ENCODE results near the gene SNX8.

Gene SNX8

DNA sequence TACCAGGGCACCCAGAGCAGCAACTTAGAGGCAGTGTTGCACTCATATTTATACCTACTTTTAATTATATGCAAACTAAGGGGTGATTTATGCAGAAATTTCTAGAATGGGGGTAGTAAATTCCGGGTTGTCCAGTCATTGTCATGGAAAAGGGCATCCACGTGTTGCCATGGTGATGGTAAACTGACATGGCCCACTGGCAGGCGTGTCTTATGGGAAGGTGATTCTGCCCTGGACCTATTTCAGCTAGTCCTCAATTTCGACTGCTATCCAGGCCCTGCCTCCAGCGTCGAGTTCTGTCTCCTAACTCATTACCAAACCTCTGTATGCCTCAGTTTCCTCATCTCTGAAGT, 12.8 kb downstream of the SNX8 start:
- DNase-seq = no peak
- in situ Hi-C loops (cut with HindIII; ENCODE audit: low pct_ligation_motif_present, low pct_unique_long_range_greater_than_20kb, low sequenced_read_pairs) = no loop called here

DNA sequence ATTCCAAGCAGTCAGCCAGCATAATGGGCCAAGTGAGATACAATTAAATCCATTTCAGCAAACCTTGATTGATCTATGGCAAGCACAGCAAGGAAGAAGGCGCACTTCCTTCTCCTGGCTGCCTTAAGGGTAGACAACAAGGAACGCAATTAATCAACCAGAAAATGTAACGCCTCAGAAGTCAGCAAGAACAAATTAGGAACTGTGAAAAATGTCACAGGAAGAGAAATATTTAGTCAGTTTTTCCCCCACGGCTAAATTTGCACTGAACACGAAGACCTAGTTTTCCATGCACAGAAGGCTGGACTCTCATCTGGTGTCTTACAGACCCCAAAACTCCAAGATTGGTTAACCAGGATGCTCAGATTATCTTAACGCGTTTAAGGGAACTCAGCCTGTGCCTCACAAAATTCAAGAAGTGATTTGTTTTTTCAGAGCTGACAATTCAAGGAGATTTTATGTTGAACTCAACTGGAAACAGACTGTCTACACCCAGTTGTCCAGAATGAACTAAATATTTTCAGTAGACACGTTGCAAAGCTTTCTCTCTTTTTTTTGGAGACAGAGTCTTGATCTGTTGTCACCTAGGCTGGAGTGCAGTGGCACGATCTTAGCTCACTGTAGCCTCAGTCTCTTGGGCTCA, 14.2 kb downstream of the SNX8 start:
- in situ Hi-C loops (cut with HindIII; ENCODE audit: low pct_ligation_motif_present, low pct_unique_long_range_greater_than_20kb, low sequenced_read_pairs) = no loop called here
- DNase-seq = no peak

DNA sequence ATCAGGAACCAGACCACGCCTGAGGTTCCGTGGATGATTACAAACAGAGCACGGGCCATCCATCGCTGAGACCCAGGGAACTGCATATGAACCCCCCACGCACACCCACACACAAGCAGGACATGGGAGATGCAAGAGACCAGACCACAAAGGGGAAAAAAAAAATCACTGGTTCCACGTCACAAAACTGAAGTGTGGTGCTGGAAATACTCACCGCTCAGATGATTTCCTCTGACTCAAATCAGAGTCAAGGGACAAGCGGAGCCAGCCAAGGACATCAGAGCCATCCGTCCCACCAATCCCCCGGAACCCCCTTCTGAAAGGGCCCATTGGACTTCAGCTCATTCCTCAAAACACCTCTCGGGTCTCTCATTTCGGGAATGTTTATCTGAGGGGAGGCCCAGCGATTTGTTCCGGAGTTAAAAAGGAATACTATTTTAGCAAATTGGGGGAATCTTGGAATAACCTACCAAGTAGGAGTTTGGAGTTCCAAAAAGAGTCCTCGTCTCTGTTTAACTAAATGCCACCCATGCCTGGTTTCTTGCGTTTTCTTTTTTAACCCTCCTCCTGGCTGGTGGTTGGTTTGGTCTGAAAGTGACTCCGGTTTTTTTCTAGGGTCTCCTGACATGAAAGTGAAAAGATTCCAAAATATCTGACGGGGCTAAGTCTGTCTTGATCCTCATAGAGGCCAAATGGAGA, 15.0 kb downstream of the SNX8 start:
- no peak for DNase-seq
- in situ Hi-C loops (cut with HindIII; ENCODE audit: low pct_ligation_motif_present, low pct_unique_long_range_greater_than_20kb, low sequenced_read_pairs) = no loop called here

DNA sequence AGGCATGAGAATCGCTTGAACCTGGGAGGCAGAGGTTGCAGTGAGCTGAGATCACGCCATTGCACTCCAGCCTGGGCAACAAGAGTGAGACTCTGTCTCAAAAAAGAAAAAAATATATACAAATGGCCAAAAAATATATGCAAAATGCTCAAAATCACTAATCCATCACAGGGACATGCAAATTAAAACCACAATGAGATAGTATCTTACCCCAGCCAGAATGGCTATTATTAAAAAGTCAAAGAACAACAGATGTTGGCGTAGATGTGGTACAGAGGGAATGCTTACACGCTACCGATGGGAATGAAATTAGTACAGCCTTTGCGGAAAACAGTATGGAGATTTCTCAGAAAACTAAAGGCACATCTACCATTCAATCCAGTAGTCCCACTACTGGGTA, 17.4 kb downstream of the SNX8 start:
- in situ Hi-C loops (cut with HindIII; ENCODE audit: low pct_ligation_motif_present, low pct_unique_long_range_greater_than_20kb, low sequenced_read_pairs) = no loop called here
- DNase-seq = no peak

DNA sequence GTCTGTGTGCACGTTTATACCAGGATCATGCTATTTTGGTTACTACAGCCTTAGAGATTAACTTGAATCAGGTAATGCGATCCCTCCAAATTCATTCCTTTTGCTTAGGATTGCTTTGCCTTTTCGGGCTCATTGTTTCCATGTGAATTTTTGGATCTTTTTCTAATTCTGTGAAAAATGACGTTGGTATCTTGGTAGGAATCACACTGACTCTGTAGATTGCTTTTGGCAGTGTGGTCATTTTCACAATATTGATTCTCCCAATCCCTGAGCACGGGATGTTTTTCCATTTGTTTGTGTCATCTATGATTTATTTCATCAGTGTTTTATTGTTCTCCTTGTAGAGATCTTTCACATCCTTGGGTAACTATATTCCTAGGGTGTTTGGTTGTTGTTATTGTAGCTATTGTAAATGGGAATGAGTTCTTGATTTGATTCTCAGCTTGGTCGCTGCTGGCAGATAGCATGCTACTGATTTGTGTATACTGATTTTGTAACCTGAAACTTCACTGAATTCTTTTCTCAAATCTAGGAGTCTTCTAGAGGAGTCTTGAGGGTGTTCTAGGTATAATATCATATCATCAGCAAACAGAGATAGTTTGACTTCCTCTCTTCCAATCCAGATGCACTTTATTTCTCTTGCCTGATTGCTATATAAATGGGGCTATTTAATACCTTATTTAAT, 18.2 kb downstream of the SNX8 start:
- in situ Hi-C loops (cut with HindIII; ENCODE audit: low pct_ligation_motif_present, low pct_unique_long_range_greater_than_20kb, low sequenced_read_pairs) = no loop called here
- no peak for DNase-seq

DNA sequence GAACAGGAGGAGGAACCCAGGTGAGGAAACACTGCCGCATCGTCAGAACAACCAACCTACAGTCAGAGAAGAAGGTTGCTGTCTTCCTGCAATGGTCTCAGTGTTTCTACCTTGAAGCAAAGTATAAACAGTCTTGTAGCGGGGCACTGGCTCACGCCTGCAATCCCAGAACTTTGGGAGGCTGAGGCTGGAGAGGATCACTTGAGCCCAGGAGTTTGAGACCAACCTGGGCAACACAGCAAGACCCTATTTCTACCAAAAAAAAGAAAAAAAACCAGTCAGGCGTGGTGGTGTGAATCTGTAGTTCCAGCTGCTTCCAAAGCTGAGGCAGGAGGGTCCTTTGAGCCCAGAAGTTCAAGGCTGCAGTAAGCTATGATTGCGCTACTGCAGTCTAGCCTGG, 23.4 kb downstream of the SNX8 start:
- in situ Hi-C loops (cut with HindIII; ENCODE audit: low pct_ligation_motif_present, low pct_unique_long_range_greater_than_20kb, low sequenced_read_pairs) = no loop called here

DNA sequence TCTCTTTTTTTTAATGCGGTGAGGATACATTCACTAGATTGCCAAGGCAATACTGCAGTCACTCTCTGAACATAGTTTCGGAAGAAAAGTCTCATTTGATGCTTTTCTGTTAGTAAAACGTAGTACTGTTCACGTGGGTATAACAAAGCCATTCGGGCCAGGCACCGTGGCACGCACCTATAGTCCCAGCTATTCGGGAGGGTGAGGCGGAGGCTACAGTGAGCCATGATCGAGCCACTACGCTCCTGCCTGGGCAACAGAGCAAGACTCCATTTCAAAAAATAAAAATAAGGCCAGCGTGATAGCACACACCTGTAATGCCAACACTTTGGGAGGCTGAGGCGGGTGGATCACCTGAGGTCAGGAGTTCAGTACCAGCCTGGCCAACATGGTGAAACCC, 24.6 kb downstream of the SNX8 start:
- no peak for DNase-seq
- in situ Hi-C loops (cut with HindIII; ENCODE audit: low pct_ligation_motif_present, low pct_unique_long_range_greater_than_20kb, low sequenced_read_pairs) = no loop called here

More for the DNA sequence above, 23.4 kb downstream of the SNX8 start:
- no peak for DNase-seq

DNA sequence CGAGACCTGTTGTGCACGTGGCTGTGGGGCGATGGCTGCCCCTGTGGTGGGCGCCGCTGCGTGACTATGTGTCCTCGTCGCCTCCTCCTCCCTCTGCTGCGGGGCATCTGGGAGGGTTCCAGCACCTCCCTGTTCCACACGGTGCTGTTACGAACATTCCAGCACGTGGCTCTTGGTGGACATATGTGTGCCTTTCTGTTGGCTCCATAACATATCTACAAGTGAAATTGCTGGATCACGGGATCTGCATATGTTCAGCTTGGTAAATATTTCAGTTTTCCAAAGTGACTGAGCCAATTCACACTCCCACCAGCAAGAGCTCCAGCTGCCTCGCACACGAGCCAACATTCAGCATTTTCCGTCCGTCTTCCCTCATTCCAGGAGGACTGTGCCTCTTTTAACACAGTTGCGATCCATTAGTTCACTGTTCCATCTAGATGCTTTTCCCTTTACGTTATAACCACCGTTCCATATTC, 25.1 kb downstream of the SNX8 start:
- DNase-seq = no peak
- in situ Hi-C loops (cut with HindIII; ENCODE audit: low pct_ligation_motif_present, low pct_unique_long_range_greater_than_20kb, low sequenced_read_pairs) = no loop called here

DNA sequence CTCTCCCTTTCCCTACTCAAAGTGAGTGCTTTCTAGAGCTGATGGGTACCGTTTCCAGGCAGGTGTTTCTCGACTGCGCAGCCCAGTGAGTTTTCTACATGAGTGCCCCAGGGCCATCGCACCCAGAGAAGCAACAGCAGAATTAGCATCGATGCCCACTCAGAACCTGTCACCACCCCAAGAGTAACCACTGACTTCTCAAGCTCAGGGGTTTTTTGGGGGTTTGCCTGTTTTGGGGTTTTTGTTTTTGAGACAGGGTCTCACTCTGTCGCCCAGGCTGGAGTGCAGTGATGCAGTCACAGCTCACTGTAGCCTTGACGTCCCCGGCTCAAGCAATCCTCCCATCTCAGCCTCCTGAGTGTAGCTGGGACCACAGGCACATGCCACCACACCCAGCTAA, 25.7 kb downstream of the SNX8 start:
- in situ Hi-C loops (cut with HindIII; ENCODE audit: low pct_ligation_motif_present, low pct_unique_long_range_greater_than_20kb, low sequenced_read_pairs) = no loop called here
- no peak for DNase-seq

DNA sequence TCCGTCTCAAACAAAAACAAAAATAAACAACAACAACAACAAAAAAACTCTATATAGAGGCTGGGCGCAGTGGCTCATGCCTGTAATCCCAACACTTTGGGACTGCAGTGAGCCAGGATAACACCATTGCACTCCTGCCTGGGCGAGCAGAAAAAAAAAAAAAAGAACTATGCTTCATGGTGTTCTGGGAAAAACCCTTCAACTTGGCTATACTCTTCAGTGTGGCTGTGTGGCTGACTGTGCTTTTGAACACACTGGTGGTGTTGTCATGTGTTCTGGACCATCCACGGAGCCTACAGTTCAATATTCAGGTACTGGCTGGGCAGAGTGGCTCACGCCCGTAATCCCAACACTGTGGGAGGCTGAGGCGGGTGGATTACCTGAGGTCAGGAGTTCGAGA, 26.5 kb downstream of the SNX8 start:
- DNase-seq = no peak
- in situ Hi-C loops (cut with HindIII; ENCODE audit: low pct_ligation_motif_present, low pct_unique_long_range_greater_than_20kb, low sequenced_read_pairs) = no loop called here

DNA sequence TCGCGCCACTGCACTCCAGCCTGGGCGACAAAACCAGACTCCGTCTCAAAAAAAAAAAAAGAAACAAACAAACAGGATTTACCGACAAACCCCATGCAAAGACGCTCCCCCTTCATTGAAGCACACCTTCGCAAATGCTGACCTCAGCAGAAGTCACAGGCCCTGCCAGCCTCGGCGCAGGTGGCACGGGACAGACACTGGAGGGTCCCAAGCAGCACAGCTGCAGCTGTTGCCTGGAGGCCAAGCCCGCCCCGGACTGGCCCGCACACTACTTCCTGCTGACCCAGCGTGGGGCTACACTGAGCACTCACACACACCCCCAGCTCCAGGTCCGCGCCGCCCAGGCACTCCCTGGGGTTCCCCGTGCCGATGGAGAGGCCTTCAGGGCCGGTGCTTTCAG, 31.2 kb downstream of the SNX8 start:
- in situ Hi-C loops (cut with HindIII; ENCODE audit: low pct_ligation_motif_present, low pct_unique_long_range_greater_than_20kb, low sequenced_read_pairs) = no loop called here
- DNase-seq = no peak

DNA sequence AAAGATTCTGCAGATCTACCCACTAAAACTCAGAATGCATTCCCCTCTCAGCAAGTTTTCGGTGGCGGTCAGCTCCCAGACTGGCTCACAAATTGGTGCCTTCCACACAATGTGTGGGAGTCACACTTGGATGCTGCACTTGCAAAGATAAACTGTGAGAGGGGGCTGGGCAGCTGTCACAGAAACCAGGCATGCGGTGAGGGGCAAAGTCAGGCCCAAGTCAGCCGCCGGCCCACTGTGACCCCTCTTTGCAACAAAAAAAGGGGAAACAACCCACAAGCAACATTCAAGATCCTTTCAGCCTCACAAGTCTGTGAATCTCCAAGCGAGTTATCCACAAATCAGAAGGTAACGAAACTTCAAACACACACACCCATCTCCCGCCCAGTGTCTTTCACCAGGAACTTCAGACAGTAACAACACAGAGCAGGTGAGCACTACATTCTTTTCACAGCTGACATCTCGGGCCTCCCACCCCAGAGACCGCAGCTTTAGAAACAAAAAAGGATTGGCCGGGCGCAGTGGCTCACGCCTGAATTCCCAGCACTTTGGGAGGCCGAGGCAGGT, 32.0 kb downstream of the SNX8 start:
- no peak for DNase-seq
- in situ Hi-C loops (cut with HindIII; ENCODE audit: low pct_ligation_motif_present, low pct_unique_long_range_greater_than_20kb, low sequenced_read_pairs) = no loop called here

DNA sequence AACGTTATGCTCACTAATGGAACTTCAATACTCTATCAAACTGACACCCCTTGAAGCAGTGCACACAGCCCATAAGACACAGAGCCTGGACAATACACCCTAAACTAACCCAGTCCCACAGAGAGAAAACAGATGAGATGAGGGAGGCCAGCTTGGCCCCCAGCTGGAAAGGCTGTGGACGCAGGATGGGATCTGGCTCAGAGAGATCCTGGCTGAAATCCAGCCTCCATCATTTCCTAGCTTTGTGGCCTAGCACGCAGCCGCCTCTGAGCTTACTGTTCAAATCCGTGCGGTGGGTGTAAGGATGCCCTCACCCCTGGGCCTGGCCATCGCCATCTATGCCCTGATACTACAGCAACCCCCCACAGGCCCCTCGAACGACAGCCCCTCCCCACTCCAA, 32.7 kb downstream of the SNX8 start:
- no peak for DNase-seq
- in situ Hi-C loops (cut with HindIII; ENCODE audit: low pct_ligation_motif_present, low pct_unique_long_range_greater_than_20kb, low sequenced_read_pairs) = no loop called here

DNA sequence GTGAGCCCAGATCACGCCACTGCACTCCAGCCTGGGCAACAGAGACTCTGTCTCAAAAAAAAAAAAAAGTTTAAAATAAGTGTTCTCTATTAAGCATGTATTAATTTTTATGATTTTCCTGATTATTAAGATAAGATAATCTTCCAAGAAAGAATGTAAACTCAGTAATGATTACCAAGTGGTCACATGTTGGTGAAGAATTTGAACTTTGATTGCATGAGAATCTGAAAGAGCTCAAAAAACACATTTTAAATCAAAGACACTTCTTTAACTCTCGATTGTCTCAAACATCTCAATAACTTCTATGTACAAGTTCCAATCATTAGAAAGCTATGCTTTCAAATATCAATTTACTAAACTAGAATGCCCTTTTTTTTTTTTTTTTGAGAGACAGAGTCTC, 33.8 kb downstream of the SNX8 start:
- in situ Hi-C loops (cut with HindIII; ENCODE audit: low pct_ligation_motif_present, low pct_unique_long_range_greater_than_20kb, low sequenced_read_pairs) = no loop called here
- DNase-seq = no peak

DNA sequence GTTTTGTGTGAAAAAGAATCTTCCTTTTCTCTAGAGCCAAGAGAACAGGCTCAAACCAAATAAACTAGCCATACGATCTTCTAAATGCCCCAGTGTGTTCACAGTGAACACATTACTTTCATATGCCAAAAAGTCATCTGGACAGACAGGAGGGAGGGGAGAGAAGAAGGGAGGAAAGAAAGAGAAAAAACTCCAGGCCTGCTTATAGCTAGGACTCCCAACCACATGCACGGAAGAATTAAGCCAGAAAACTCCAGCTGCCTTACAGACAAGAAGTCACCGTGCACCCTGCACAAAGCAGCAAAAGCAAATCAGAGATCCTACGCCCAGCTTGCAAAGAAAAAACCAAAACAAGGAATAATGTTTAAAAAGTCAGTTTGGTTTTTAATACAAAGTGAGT, 34.3 kb downstream of the SNX8 start:
- in situ Hi-C loops (cut with HindIII; ENCODE audit: low pct_ligation_motif_present, low pct_unique_long_range_greater_than_20kb, low sequenced_read_pairs) = no loop called here
- no peak for DNase-seq

DNA sequence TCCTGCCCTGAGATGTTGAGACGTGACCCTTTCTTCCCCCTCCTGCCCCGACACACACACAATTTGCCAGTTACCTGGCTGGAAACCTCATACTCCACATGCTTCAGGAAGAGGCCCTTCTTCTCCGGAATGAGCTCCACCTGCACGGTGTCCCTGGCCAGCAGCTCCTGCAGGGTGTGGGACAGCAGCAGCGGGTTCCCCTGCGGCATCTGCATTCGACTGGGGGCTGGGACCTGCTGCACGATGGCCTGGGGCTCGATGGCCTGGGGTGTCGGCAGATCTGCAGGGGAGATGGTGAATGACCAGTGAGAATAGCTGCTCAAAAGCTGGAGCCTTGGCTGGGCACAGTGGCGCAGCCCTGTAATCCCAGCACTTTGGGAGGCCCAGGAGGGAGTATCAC, 36.2 kb downstream of the SNX8 start:
- no peak for DNase-seq
- in situ Hi-C loops (cut with HindIII; ENCODE audit: low pct_ligation_motif_present, low pct_unique_long_range_greater_than_20kb, low sequenced_read_pairs) = no loop called here

DNA sequence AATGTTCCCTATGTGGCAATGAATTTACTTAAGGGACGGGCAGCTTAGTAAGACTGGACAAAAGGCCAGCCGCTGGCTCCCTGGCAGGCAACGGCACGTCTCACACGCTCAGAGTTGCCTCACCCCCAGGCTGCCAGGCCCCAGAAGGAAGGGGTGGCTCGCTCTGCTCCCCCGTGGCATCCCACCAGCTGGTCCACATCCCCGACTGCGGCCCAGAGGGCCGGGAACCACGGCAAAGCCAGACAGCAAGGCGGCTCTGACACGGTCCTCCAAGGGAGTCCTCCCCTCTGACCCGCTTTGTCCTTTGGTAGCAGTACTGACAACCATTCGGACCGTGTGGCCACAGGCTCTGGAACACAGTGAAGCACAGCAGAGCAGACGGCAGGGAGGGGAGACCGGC, 38.1 kb downstream of the SNX8 start:
- in situ Hi-C loops (cut with HindIII; ENCODE audit: low pct_ligation_motif_present, low pct_unique_long_range_greater_than_20kb, low sequenced_read_pairs) = no loop called here

DNA sequence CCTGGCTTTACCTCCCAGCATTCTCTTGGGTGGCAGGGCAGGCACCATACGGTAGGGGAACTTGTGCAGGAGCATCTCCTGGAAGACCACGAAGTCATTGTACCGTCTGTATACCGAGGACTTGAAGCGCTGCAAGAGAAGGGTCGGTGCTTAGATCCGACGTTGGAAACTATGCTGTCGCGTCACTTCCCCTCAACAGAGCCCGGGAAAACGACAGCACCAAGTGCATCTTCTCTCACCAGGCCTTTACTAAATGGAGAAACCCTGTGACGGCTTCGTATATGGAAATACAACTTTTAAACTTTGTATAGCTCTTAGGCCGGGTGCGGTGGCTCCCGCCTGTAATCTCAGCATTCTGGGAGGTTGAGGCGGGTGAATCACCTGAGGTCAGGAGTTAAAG, 39.1 kb downstream of the SNX8 start:
- in situ Hi-C loops (cut with HindIII; ENCODE audit: low pct_ligation_motif_present, low pct_unique_long_range_greater_than_20kb, low sequenced_read_pairs) = no loop called here
- DNase-seq = no peak

More for the DNA sequence above, 38.1 kb downstream of the SNX8 start:
- no peak for DNase-seq

DNA sequence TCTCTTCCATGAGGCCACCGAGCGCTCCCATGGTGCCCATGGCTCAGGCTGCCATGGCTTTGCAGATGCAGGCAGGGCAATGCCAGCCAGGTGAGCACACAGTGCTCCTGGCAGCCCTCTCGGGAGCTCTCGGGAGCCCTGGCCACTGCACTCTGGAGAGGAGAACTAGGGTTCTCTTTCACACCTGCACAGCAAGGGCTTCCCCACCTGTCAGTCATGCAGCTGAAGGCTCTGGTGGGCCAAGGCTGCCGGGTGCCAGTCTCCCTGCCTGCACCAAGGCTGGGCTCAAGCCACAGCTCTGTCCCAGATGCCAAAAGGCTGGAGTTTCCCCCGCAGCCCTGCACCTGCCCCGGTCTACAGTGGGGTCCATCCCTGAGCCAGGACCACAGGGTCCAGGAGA, 39.6 kb downstream of the SNX8 start:
- in situ Hi-C loops (cut with HindIII; ENCODE audit: low pct_ligation_motif_present, low pct_unique_long_range_greater_than_20kb, low sequenced_read_pairs) = no loop called here
- DNase-seq = no peak

DNA sequence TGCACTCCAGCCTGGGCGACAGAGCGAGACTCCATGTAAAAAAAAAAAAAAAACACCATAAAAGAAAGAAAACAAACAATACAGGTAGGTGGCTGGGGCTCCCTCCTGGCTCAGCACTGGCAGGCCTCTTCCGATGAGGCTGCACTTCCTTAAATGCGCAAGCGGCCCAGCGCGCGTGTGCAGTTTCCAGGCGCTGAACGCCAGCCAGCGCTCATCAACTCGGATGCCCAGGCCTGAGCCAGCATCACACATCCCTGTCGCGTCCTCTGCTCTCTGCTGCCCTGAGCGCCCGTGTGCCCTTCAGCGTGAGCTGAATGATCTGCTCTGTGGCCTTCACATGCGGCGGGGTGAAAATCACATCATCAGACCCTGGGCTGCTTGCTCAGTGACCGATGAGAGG, 40.4 kb downstream of the SNX8 start:
- in situ Hi-C loops (cut with HindIII; ENCODE audit: low pct_ligation_motif_present, low pct_unique_long_range_greater_than_20kb, low sequenced_read_pairs) = no loop called here

More for the DNA sequence above, 40.4 kb downstream of the SNX8 start:
- DNase-seq = no peak

Measured in ACHN (cell line).